HG03521 (cell line): ENCODE measurements around the gene TPRG1.
A peak's percentile ranks its signal among the peaks of the same experiment; 100 is the strongest.
"Not testable (repeated sequence)": the region's sequence is repeated elsewhere in the genome, so short reads cannot be mapped to it uniquely, and the experiment has no call there.

Source experiments
- ATAC-seq: cut with Tn5 transposase; IDR thresholded peaks from one replicate; pipeline ENCODE4 v1.9.1; 2021; ENCODE audit warnings: mild to moderate bottlenecking, moderate library complexity; ENCODE audit not compliant: unreplicated experiment

The TPRG1 gene

GRCh38 chr3:189307963-189308362 is 136.2 kb downstream of the TPRG1 start:
- no peak for ATAC-seq

GRCh38 chr3:189308608-189309007 is 136.8 kb downstream of the TPRG1 start:
- ATAC-seq: no peak

- ATAC-seq: no peak
Observed at GRCh38 chr3:189309400-189309975, 137.7 kb downstream of the TPRG1 start.

- no peak for ATAC-seq
Observed at GRCh38 chr3:189311521-189311920, 139.8 kb downstream of the TPRG1 start.

- no peak for ATAC-seq
Observed at GRCh38 chr3:189312866-189313265, 141.1 kb downstream of the TPRG1 start.

- ATAC-seq: no peak
Observed at GRCh38 chr3:189316296-189317019, 144.7 kb downstream of the TPRG1 start.

- ATAC-seq: no peak
Observed at GRCh38 chr3:189317911-189318310, 146.1 kb downstream of the TPRG1 start.

GRCh38 chr3:189320511-189320910 is 148.7 kb downstream of the TPRG1 start:
- no peak for ATAC-seq

- ATAC-seq: no peak
Observed at GRCh38 chr3:189322339-189322738, 150.6 kb downstream of the TPRG1 start.

GRCh38 chr3:189324538-189325138 is 152.9 kb downstream of the TPRG1 start:
- peak; percentile 98 for ATAC-seq

GRCh38 chr3:189325454-189325853 is 153.7 kb downstream of the TPRG1 start:
- ATAC-seq: no peak

GRCh38 chr3:189329630-189330029 is 157.9 kb downstream of the TPRG1 start:
- ATAC-seq: not testable (repeated sequence)

GRCh38 chr3:189330066-189330465 is 158.3 kb downstream of the TPRG1 start:
- ATAC-seq: no peak

- ATAC-seq: no peak
Observed at GRCh38 chr3:189331002-189331418, 159.2 kb downstream of the TPRG1 start.

GRCh38 chr3:189334064-189334920 is 162.5 kb downstream of the TPRG1 start:
- no peak for ATAC-seq

- ATAC-seq: no peak
Observed at GRCh38 chr3:189337673-189338091, 165.9 kb downstream of the TPRG1 start.

- no peak for ATAC-seq
Observed at GRCh38 chr3:189338366-189338765, 166.6 kb downstream of the TPRG1 start.

- no peak for ATAC-seq
Observed at GRCh38 chr3:189339996-189340395, 168.2 kb downstream of the TPRG1 start.

- no peak for ATAC-seq
Observed at GRCh38 chr3:189340680-189341460, 169.1 kb downstream of the TPRG1 start.

GRCh38 chr3:189342811-189343210 is 171.0 kb downstream of the TPRG1 start:
- no peak for ATAC-seq

GRCh38 chr3:189344996-189345395 is 173.2 kb downstream of the TPRG1 start:
- no peak for ATAC-seq
